ENCODE results near the gene RASGRF1. TPM values are rescaled to one million over a fixed set of nuclear protein-coding genes. Genes with fewer than 3 reads are reported as not detected.

Gene RASGRF1
- total and polyA plus RNA-seq, 9 of the 15 experiments (the other 6 are each of a cell fraction or from before 2014, with no cell fraction given): 0.03 to 0.58 (median 0.06) TPM; not detected in 1

- Histone ChIP-seq H3K27me3 (ENCODE audit: control insufficient read depth in 2 of 2, insufficient read depth in 2 of 2, low read length in 2 of 2) (no peaks in the 10 kb centered on the region), H3K9me1 (ENCODE audit: control insufficient read depth, insufficient read depth, low read length) (no peaks in the 10 kb centered on the region), H3K9ac (ENCODE audit: insufficient read depth in 1 of 2, low read depth in 2 of 2, low read length in 2 of 2) (no peak overlapping the region), H2AFZ (ENCODE audit: low read depth, low read length) (no peak overlapping the region), H3K9me3 (replicated peaks; ENCODE audit: control insufficient read depth, insufficient read depth, low read depth, low read length) (no peaks in the 10 kb centered on the region), H4K20me1 (replicated peaks; ENCODE audit: control insufficient read depth, insufficient read depth, low read length) (no peaks in the 10 kb centered on the region), H3K36me3 (ENCODE audit: control insufficient read depth, insufficient read depth, low read length) (peaks cover 83% of the 10 kb centered on the region; the same call in 2 of the 3 replicates), H3K27ac (ENCODE audit: extremely low read depth, low read depth, low read length) (no peak overlapping the region), H3K4me1 (replicated peaks in 1 of 2; ENCODE audit: control insufficient read depth in 2 of 2, insufficient read depth in 2 of 2, low read length in 2 of 2) (peaks cover 7 to 15% of the 10 kb centered on the region in 2 experiments), H3K4me3 (no peak overlapping the region), H3K79me2 (ENCODE audit: control insufficient read depth, insufficient read depth, low read length) (no peaks in the 10 kb centered on the region), H3K4me2 (ENCODE audit: insufficient read depth, low read length) (no peak overlapping the region)
- ATAC-seq (no peak), FAIRE-seq (no peak), DNase-seq (ENCODE audit: extremely low read depth in 1 of 4, low spot score in 3 of 4) (no peak)
- no peak for TF ChIP-seq NFIX (CRISPR knock-in tag; IDR thresholded peaks at IDR 0.05; ENCODE audit: low read depth)
- TF ChIP-seq RUNX1 (IDR thresholded peaks at IDR 0.05; ENCODE audit: low read depth): no peak
- TF ChIP-seq RBM22 (IDR thresholded peaks at IDR 0.05; ENCODE audit: low read depth, low read length, poor library complexity, severe bottlenecking): peak; percentile 53
- no peak for TF ChIP-seq RFX1 (IDR thresholded peaks at IDR 0.05)
- TF ChIP-seq ZNF324 (CRISPR knock-in tag; IDR thresholded peaks at IDR 0.05): no peak
- no peak for TF ChIP-seq FOXK1 (CRISPR knock-in tag; IDR thresholded peaks at IDR 0.05; ENCODE audit: borderline replicate concordance)
- no peak for TF ChIP-seq ESRRA (IDR thresholded peaks at IDR 0.05; ENCODE audit: borderline replicate concordance, low read depth)
- TF ChIP-seq, protein P1, sequence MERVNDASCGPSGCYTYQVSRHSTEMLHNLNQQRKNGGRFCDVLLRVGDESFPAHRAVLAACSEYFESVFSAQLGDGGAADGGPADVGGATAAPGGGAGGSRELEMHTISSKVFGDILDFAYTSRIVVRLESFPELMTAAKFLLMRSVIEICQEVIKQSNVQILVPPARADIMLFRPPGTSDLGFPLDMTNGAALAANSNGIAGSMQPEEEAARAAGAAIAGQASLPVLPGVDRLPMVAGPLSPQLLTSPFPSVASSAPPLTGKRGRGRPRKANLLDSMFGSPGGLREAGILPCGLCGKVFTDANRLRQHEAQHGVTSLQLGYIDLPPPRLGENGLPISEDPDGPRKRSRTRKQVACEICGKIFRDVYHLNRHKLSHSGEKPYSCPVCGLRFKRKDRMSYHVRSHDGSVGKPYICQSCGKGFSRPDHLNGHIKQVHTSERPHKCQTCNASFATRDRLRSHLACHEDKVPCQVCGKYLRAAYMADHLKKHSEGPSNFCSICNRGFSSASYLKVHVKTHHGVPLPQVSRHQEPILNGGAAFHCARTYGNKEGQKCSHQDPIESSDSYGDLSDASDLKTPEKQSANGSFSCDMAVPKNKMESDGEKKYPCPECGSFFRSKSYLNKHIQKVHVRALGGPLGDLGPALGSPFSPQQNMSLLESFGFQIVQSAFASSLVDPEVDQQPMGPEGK (CRISPR knock-in tag; IDR thresholded peaks at IDR 0.05; ENCODE audit: borderline replicate concordance): no peak
- no peak for TF ChIP-seq BHLHE40 (IDR thresholded peaks at IDR 0.05; ENCODE audit: low read length)
- TF ChIP-seq POLR2G (IDR thresholded peaks at IDR 0.05; ENCODE audit: low read depth, low read length): peak; percentile 54
- TF ChIP-seq PRPF4 (IDR thresholded peaks at IDR 0.05; ENCODE audit: insufficient read depth, low read depth, low read length, poor library complexity, severe bottlenecking): no peak
- no peak for TF ChIP-seq ZNF134 (CRISPR knock-in tag; conservative IDR thresholded peaks at IDR 0.05)
- no peak for TF ChIP-seq SNIP1 (IDR thresholded peaks at IDR 0.05; ENCODE audit: low read depth)
- TF ChIP-seq POLR2AphosphoS2 (IDR thresholded peaks at IDR 0.05; ENCODE audit: low read length): 0 out of 2 replicates have a peak, but pooled peaks have one; percentile 83
- peak; percentile 53; the same call in 1 of the 2 replicates for TF ChIP-seq PKNOX1 (IDR thresholded peaks at IDR 0.05)
- no peak for TF ChIP-seq MCM3 (IDR thresholded peaks at IDR 0.05)
- POLR2A ChIA-PET: interaction anchor here (0.9 to 3.3 kb wide), 6 partner anchors 9 to 22 kb away, joined by 3 to 15 read pairs (median 5); no protein-coding TSS in a partner anchor
- BruUV-seq (replicated peaks): no TSS peak
- WGBS (ENCODE audit: insufficient coverage, low coverage, missing lambda C conversion rate): 95% methylated on average over 3 of the region's 5 CpGs
- intact Hi-C loops (cut with micrococcal nuclease): no loop called here
- in situ Hi-C loops (cut with MboI): no loop called here
- CTCF ChIA-PET (ENCODE audit: low intra/inter-chr PET ratio): no interaction called here
Observed at GRCh38 chr15:78925956-78926743, 164.4 kb downstream of the RASGRF1 start.
